Measurements from ENCODE around the gene RTN4RL1.
"Not testable (repeated sequence)": the region's sequence is repeated elsewhere in the genome, so short reads cannot be mapped to it uniquely, and the experiment has no call there.

Gene RTN4RL1

GRCh38 chr17:1898332-1898731 is 126.8 kb downstream of the RTN4RL1 start:
- FAIRE-seq (no peak), DNase-seq (ENCODE audit: low spot score) (no peak)

DNA sequence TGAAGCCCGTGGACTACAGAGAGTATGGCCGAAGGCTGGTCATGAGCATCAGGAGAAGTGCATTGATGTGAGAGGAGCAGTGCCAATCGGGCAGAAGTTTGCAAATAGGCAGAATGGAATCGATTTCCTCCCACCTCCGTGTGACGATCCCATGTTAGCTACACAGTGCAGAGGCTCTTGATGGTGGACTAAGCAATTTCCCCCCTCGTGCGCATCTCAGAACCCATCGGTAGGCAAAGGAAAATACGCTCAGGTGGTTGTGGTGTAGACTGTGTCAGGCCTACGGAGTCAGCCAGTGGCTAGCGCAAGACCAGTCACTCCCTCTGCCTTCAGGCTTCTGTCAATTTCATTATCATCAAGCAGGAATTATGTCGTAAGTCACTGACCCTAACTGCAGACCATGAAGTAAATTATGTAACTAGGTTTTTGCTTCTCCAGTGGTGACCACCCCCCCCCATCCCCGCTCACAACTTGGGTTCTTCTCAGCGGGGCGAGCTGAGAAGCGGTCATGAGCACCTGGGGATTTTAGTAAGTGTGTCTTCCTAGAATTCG is 128.0 kb downstream of the RTN4RL1 start:
- DNase-seq (ENCODE audit: low spot score), result no peak
- FAIRE-seq, result no peak

GRCh38 chr17:1896243-1897104 is 128.7 kb downstream of the RTN4RL1 start:
- FAIRE-seq (no peak), DNase-seq (ENCODE audit: low spot score) (no peak)

GRCh38 chr17:1895479-1895878 is 129.7 kb downstream of the RTN4RL1 start:
- FAIRE-seq; DNase-seq (ENCODE audit: low spot score): not testable (repeated sequence)

GRCh38 chr17:1894753-1895339 is 130.3 kb downstream of the RTN4RL1 start:
- FAIRE-seq (no peak), DNase-seq (ENCODE audit: low spot score) (no peak)

- FAIRE-seq, result no peak
- DNase-seq (ENCODE audit: low spot score), result no peak
These were observed 134.2 kb downstream of the RTN4RL1 start for GRCh38 chr17:1890758-1891450.

DNA sequence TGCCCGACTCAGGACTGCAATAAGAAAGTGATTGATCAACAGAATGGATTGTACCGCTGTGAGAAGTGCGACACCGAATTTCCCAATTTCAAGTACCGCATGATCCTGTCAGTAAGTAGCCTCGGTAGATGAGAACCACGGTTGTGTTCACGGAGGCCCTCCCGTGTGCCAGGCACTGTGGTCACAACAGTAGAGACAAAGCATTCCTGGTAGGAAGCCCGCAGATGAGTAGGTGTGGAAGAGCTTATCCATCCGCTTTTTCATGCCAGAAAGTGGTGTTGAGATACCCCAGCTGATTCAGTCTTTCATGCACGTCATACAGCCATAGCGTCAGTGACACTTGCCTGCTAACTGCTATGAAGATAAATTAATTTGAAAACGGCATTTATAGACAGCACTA is 136.4 kb downstream of the RTN4RL1 start:
- no peak for FAIRE-seq
- DNase-seq (ENCODE audit: low spot score), result no peak

All from RCC 7860 (cell line).